GM12865 (cell line): ENCODE results near the gene SLC34A1.

Experiments
- DNase-seq: peaks from one replicate; pipeline ENCODE4 v3.0.0; 2010; ENCODE audit warnings: low read depth
- H3K4me3 ChIP-seq: 2 replicates; pipeline ENCODE4 v1.5.1; 2011; ENCODE audit warnings: mild to moderate bottlenecking, low read depth, low read length, control low read depth
- TF ChIP-seq, protein P1 (sequence below): IDR thresholded peaks from 2 replicates; pipeline ENCODE4 v1.5.1; 2011; ENCODE audit warnings: low read length, control low read depth, low read depth, inconsistent platforms; ENCODE audit not compliant: insufficient read depth; ENCODE audit errors: missing control alignments

The SLC34A1 gene

DNA sequence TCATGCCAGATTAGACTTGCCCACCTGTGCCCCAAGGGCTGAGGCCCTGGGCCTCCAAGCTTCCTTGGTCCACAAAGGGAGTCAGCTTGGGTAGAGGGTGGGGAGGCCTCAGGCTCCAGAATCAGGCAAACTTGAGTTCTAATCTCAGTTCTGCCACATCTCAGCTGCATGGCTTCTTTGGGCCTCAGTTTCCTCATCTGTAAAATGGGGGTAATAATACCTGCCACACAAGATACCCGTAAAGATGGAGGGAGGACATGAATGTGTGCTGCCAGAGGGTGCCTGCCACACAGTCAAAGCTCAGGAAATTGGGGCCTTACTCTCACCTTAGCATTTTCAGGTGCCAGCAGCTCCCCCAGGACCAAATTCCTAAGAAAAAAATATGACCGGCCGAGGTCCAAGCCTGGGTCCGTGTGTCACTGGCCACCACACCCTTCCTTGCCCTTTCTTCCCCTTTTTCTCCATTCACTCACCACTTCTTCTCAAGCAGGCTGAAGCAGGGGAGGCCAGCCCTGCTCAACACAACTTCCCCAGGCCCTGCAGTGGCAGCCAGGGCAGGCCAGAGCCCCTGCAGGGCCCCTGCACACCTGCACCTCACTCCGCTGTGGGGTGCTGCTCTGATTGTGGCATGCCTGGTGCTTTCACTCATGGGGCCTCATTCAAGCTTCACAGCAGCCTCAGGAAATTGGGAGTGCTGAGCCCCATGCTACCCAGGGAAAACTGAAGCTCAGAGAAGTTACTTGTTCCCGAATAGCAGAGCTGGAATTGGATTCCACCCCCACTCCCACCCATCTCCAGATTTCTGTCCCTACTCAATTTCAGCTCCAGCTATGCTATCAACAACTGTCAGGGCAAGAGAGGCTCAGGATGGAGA, 22.6 kb upstream of the SLC34A1 start:
- TF ChIP-seq, protein P1, sequence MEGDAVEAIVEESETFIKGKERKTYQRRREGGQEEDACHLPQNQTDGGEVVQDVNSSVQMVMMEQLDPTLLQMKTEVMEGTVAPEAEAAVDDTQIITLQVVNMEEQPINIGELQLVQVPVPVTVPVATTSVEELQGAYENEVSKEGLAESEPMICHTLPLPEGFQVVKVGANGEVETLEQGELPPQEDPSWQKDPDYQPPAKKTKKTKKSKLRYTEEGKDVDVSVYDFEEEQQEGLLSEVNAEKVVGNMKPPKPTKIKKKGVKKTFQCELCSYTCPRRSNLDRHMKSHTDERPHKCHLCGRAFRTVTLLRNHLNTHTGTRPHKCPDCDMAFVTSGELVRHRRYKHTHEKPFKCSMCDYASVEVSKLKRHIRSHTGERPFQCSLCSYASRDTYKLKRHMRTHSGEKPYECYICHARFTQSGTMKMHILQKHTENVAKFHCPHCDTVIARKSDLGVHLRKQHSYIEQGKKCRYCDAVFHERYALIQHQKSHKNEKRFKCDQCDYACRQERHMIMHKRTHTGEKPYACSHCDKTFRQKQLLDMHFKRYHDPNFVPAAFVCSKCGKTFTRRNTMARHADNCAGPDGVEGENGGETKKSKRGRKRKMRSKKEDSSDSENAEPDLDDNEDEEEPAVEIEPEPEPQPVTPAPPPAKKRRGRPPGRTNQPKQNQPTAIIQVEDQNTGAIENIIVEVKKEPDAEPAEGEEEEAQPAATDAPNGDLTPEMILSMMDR, result no peak
- peak; percentile 52 for DNase-seq
- H3K4me3 ChIP-seq, result peak overlapping the region; percentile 10

GRCh38 chr5:177362292-177362609, 22.0 kb upstream of the SLC34A1 start:
- peak overlapping the region; percentile 10 for H3K4me3 ChIP-seq
- TF ChIP-seq, protein P1, result no peak
- DNase-seq, result no peak

- peak; percentile 86 for DNase-seq
- H3K4me3 ChIP-seq, result peak overlapping the region; percentile 10
- TF ChIP-seq, protein P1, result no peak
These were observed 21.4 kb upstream of the SLC34A1 start for GRCh38 chr5:177362610-177363507.

- DNase-seq, result no peak
- TF ChIP-seq, protein P1, result no peak
- H3K4me3 ChIP-seq, result peak overlapping the region; percentile 10
These were observed 20.7 kb upstream of the SLC34A1 start for GRCh38 chr5:177363565-177363964.

- DNase-seq, result peak; percentile 84
- H3K4me3 ChIP-seq, result peak overlapping the region; percentile 10
- TF ChIP-seq, protein P1, result no peak
These were observed 19.9 kb upstream of the SLC34A1 start for GRCh38 chr5:177364159-177364962.

- TF ChIP-seq, protein P1, result no peak
- DNase-seq, result no peak
- H3K4me3 ChIP-seq, result no peak overlapping the region
These were observed 18.2 kb upstream of the SLC34A1 start for GRCh38 chr5:177365845-177366527.
